GM21515 (cell line): Measurements from ENCODE around the gene TCHHL1.

ENCODE experiments used
- ATAC-seq: cut with Tn5 transposase; IDR thresholded peaks from one replicate; pipeline ENCODE4 v1.9.1; 2021; ENCODE audit not compliant: unreplicated experiment

TCHHL1 gene

GRCh38 chr1:152039886-152040285 is 49.0 kb downstream of the TCHHL1 start:
- ATAC-seq: no peak

GRCh38 chr1:152039461-152039860 is 49.4 kb downstream of the TCHHL1 start:
- ATAC-seq: no peak

DNA sequence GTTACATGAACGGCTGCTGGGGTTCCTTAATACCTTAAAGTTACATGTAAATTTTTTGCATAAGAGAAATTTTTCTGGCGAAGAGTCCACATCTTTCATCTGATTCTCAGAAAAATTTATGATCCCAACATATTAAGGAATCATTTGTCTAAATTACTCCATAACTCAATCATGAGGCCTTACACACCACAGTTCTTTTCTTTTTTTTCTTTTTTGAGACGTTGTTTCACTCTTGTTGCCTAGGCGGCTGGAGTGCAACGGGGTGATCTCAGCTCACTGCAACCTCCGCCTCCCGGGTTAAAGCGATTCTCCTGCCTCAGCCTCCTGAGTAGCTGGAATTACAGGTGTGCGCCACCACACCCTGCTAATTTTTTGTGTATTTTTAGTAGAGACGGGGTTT is 50.0 kb downstream of the TCHHL1 start:
- no peak for ATAC-seq

DNA sequence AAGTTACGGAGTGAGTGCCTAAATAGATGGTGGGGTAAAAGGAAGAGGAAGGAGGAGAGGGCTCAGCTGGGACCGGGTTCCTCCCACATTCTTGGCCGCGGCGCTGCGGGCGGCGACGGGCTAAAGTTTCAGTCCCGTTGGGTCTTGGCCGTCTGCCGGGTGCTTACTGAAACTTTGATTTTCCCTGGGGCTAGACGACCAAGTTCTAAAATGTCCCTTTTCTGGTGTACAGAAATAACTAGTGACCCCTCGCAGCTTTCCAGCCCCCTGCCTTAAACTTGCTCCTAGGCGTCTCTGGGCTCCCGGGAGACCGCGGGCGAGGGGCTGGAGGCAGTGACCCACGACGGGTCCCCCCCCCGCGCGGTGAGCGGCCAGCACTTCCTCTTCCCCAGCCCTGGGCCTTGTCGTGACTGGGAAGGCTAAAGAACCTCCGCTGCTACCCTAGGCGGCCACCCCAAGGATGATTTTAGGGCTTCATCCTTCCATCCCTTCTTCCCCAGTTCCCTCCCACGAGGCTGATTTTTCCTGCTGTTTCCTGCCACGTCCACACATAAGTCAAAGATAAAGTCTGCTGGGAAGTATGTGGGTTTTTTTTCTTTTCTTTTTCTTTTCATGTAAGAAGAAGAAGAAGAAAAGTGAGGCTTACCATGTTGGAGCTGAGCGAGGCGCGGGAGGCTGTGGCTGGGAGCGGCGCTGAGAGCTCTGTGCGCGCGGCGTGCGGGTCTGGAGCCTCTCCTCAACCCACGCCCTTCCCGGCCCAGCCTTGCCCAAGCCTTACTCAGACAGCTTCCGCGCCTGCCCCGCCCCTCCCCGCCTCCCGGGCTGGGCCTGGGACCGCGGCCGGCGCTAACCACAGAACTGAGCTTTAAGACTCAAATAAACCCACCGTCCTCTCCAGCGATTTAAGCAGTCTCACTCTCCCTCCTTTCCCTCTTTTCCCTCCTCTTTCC is 52.3 kb downstream of the TCHHL1 start, which contains the start of gene S100A11:
Gene S100A11, minus strand, starts transcription at position 738 of the 950 bp plus-strand sequence. Its CDS starts 89 bp downstream, at position 649.
- ATAC-seq: peak; percentile 47

DNA sequence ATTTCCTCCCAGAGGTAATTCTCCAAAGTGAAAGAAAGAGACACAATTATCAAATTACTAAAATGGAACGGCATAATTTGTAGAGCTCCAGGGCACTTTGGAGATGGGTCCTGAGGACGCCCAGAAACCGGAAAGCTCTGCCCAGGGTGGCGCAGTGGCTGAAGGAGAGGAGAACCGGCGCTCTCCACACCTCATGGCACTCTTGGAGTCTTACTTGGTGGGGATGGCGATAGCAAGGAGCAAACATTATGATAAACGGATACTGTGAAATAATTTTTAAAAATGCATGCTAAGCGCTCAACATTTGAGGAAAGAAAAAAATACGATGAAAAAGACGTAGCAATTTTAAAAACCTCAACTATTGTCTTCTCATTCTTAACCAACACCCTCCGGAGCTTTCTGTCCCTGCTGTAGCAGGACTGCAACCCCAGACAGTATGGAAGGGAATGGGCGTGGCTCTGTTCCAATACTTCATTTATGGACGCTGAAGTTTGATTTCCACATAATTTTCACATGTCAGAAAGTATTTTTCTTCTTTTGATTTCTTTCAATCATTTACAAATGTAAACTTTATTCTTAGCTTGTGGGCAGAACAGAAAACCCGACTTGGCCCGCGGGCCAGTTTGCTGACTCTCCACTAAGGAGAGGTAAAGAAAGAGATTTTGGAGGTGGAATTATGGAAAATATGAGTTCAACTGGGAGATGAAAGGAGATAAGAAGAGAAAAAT is 53.2 kb downstream of the TCHHL1 start:
- no peak for ATAC-seq

DNA sequence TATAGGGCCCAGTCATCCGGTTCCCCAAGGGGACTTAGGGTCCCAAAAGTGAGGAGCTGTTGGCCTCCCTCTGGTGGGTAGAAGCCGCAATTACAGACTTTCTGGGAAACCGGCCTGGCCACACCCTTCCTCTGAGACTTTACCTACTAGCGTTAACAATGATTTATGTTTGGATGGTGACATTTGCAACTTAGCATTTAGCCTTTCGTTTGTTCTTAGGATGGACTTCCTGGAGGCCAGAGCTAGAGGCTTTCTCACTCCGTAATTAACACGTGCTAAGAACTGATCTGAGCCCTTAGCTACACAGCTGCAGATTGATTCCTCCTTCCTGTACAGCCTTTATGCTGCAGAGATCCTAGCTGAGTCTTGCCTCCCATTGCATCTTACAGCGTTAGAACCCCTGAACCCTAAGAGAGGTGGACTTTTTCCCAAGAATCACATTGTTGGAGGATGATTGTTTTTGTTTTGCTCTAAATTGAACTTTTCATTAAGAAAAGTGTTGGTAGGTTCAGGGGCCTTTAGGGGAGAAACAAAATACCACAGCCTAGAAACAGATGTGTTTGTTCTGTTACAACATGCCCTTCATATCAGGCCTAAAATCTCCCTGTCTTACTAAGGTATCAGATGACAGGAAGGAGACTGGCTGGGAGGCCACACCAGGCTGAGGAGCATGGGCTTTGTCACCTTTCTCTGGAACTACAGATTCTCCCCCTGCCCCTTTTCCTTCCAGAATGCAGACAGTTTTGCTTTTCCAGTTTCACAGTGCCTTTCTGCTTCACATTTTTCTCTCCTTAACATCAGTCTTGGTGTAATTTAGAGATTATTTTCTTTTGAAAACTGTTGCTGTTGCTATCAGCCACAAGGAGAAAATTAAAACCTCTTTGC is 54.0 kb downstream of the TCHHL1 start:
- ATAC-seq: no peak

GRCh38 chr1:152034324-152034653 is 54.6 kb downstream of the TCHHL1 start:
- no peak for ATAC-seq
